DND-41 (cell line): ENCODE measurements around the gene STX1B.

Experiments used
- ATAC-seq: fragments of 200-7000 bp; cut with Tn5 transposase; 3 replicates; pipeline ENCODE4 v1.9.1; 2021; ENCODE audit warnings: low read depth; ENCODE audit not compliant: insufficient read depth
- DNase-seq: peaks from one replicate; pipeline ENCODE4 v3.0.0-alpha.2; 2020
- H2AFZ ChIP-seq: 2 replicates; pipeline ENCODE4 v1.6.0; 2012; ENCODE audit warnings: low read depth, low read length
- H3K27ac ChIP-seq: 2 replicates; pipeline ENCODE4 v1.5.1; 2012; ENCODE audit warnings: low read length, inconsistent platforms
- H3K27me3 ChIP-seq: fragments of 200-600 bp; sonication (generic); 2 replicates; pipeline ENCODE4 v1.6.0; 2012; ENCODE audit warnings: low read length, mild to moderate bottlenecking, inconsistent platforms; ENCODE audit not compliant: insufficient read depth, poor library complexity
- H3K36me3 ChIP-seq: 2 replicates; pipeline ENCODE4 v1.5.1; 2012; ENCODE audit warnings: low read length, inconsistent platforms; ENCODE audit not compliant: insufficient read depth
- H3K4me1 ChIP-seq: 2 replicates; pipeline ENCODE4 v1.5.1; 2012; ENCODE audit warnings: mild to moderate bottlenecking, low read length; ENCODE audit not compliant: insufficient read depth
- H3K4me2 ChIP-seq: 2 replicates; pipeline ENCODE4 v1.6.0; 2012; ENCODE audit warnings: mild to moderate bottlenecking, moderate library complexity, low read length, inconsistent platforms; ENCODE audit not compliant: insufficient read depth
- H3K4me3 ChIP-seq, 2 experiments: fragments of 200-600 bp in 1 of 2; shearing (Covaris generic) in 1 of 2; 2 replicates each; pipeline ENCODE4 v1.5.1; 2012 to 2016; ENCODE audit warnings: inconsistent platforms in 2 of 2, low read length in 2 of 2, mild to moderate bottlenecking in 2 of 2, low read depth in 1 of 2, moderate library complexity in 1 of 2
- H3K79me2 ChIP-seq: 2 replicates; pipeline ENCODE4 v1.6.0; 2012; ENCODE audit warnings: low read length, inconsistent platforms; ENCODE audit not compliant: insufficient read depth
- H3K9ac ChIP-seq: 2 replicates; pipeline ENCODE4 v1.6.0; 2012; ENCODE audit warnings: low read depth, mild to moderate bottlenecking, inconsistent platforms, low read length, moderate library complexity
- H3K9me3 ChIP-seq: 2 replicates; pipeline ENCODE4 v1.5.1; 2012; ENCODE audit warnings: low read length, moderate library complexity, mild to moderate bottlenecking, inconsistent platforms; ENCODE audit not compliant: insufficient read depth, severe bottlenecking
- H4K20me1 ChIP-seq: 2 replicates; pipeline ENCODE4 v1.6.0; 2012; ENCODE audit warnings: low read length; ENCODE audit not compliant: insufficient read depth
- CTCF ChIP-seq: IDR thresholded peaks from 2 replicates; pipeline ENCODE4 v1.5.1; 2012; ENCODE audit warnings: borderline replicate concordance, low read length, moderate library complexity, mild to moderate bottlenecking; ENCODE audit not compliant: poor library complexity, severe bottlenecking; ENCODE audit errors: extremely low read depth
- EZH2 ChIP-seq: IDR thresholded peaks from 3 replicates; pipeline ENCODE4 v1.6.1; 2012; ENCODE audit warnings: borderline replicate concordance, low read depth, mild to moderate bottlenecking, moderate library complexity, low read length, inconsistent platforms; ENCODE audit not compliant: severe bottlenecking

Gene STX1B

GRCh38 chr16:31002862-31003341, 7.5 kb downstream of the STX1B start:
- peaks cover 19% of the 10 kb centered on the region for H3K27me3 ChIP-seq
- H4K20me1 ChIP-seq: peaks cover 4% of the 10 kb centered on the region; the same call in 1 of the 2 replicates
- H2AFZ ChIP-seq: no peak overlapping the region
- no peak overlapping the region for H3K4me2 ChIP-seq
- no peak for DNase-seq
- TF ChIP-seq EZH2 (no peak), CTCF (no peak)
- H3K79me2 ChIP-seq: no peaks in the 10 kb centered on the region
- no peaks in the 10 kb centered on the region for H3K4me1 ChIP-seq
- no peak overlapping the region for H3K27ac ChIP-seq
- no peak overlapping the region for H3K4me3 ChIP-seq
- no peaks in the 10 kb centered on the region for H3K9me3 ChIP-seq
- no peaks in the 10 kb centered on the region for H3K36me3 ChIP-seq
- no peak for ATAC-seq
- H3K9ac ChIP-seq: no peak overlapping the region

GRCh38 chr16:31002250-31002700, 8.2 kb downstream of the STX1B start:
- Histone ChIP-seq H2AFZ (no peak overlapping the region), H3K9me3 (no peaks in the 10 kb centered on the region), H3K27ac (no peak overlapping the region), H3K36me3 (no peaks in the 10 kb centered on the region), H3K79me2 (no peaks in the 10 kb centered on the region), H3K9ac (no peak overlapping the region), H3K4me2 (no peak overlapping the region), H3K27me3 (peaks cover 13% of the 10 kb centered on the region), H4K20me1 (peaks cover 4% of the 10 kb centered on the region; the same call in 1 of the 2 replicates), H3K4me3 (no peak overlapping the region), H3K4me1 (no peaks in the 10 kb centered on the region)
- no peak for DNase-seq
- TF ChIP-seq EZH2: no peak
- TF ChIP-seq CTCF: no peak
- ATAC-seq: no peak

- DNase-seq: no peak
- H4K20me1 ChIP-seq: peaks cover 4% of the 10 kb centered on the region; the same call in 1 of the 2 replicates
- peaks cover 7% of the 10 kb centered on the region for H3K27me3 ChIP-seq
- H2AFZ ChIP-seq: no peak overlapping the region
- H3K36me3 ChIP-seq: no peaks in the 10 kb centered on the region
- H3K79me2 ChIP-seq: no peaks in the 10 kb centered on the region
- no peak overlapping the region for H3K27ac ChIP-seq
- no peak for TF ChIP-seq EZH2
- H3K9me3 ChIP-seq: no peaks in the 10 kb centered on the region
- H3K9ac ChIP-seq: no peak overlapping the region
- no peak overlapping the region for H3K4me2 ChIP-seq
- no peak overlapping the region for H3K4me3 ChIP-seq
- H3K4me1 ChIP-seq: no peaks in the 10 kb centered on the region
- no peak for ATAC-seq
These were observed 8.8 kb downstream of the STX1B start for GRCh38 chr16:31001507-31002249.

GRCh38 chr16:31000671-31001382, 9.6 kb downstream of the STX1B start:
- DNase-seq: no peak
- no peak overlapping the region for H2AFZ ChIP-seq

More at GRCh38 chr16:31000671-31001382, 9.6 kb downstream of the STX1B start:
- no peaks in the 10 kb centered on the region for H3K79me2 ChIP-seq
- no peak for ATAC-seq
- H3K27ac ChIP-seq: no peak overlapping the region
- no peak overlapping the region for H3K4me2 ChIP-seq
- H3K9me3 ChIP-seq: no peaks in the 10 kb centered on the region
- H3K27me3 ChIP-seq: no peaks in the 10 kb centered on the region
- H3K4me1 ChIP-seq: no peaks in the 10 kb centered on the region
- no peak overlapping the region for H3K9ac ChIP-seq
- H4K20me1 ChIP-seq: no peaks in the 10 kb centered on the region; the same call in 1 of the 2 replicates
- TF ChIP-seq CTCF (no peak), EZH2 (no peak)
- no peak overlapping the region for H3K4me3 ChIP-seq
- H3K36me3 ChIP-seq: no peaks in the 10 kb centered on the region
